Measurements from ENCODE around the gene GDPD3. TPM values are rescaled to one million over a fixed set of nuclear protein-coding genes. Genes with fewer than 3 reads are reported as not detected.

The GDPD3 gene
- total RNA-seq, 4 donors from 2014 or later, result 0.66 to 3.7 (median 2.2) TPM

GRCh38 chr16:30094541-30095165, 18.7 kb downstream of the GDPD3 start:
- DNase-seq (ENCODE audit: extremely low spot score), result no peak
- Histone ChIP-seq H3K4me3 (peak overlapping the region; percentile 71 to 93 (median 84)), H3K27ac (replicated peaks in 1 of 4) (peak overlapping the region; percentile 87 to 97 (median 94)), H3K36me3 (peaks cover 0 to 22% (median 19%) of the 10 kb centered on the region in 4 donors), H3K9me3 (peaks cover 0 to 14% (median 11%) of the 10 kb centered on the region in 4 donors), H3K4me1 (peaks cover 40 to 63% (median 57%) of the 10 kb centered on the region in 4 donors), H3K27me3 (no peaks in the 10 kb centered on the region)
- no peak for TF ChIP-seq EP300 (IDR thresholded peaks at IDR 0.05)
- TF ChIP-seq POLR2A (IDR thresholded peaks at IDR 0.05; ENCODE audit: low read depth), result no peak
- TF ChIP-seq POLR2AphosphoS5 (IDR thresholded peaks at IDR 0.05), result no peak
- no peak for TF ChIP-seq CTCF (IDR thresholded peaks at IDR 0.05)
- intact Hi-C loops (cut with DNase I), result loop anchor here (10.0 kb wide), 1 partner anchor 310 kb away; the partner anchor contains the start of gene ZNF771
- 83% methylated on average over 11 of the region's 11 CpGs for WGBS

DNA sequence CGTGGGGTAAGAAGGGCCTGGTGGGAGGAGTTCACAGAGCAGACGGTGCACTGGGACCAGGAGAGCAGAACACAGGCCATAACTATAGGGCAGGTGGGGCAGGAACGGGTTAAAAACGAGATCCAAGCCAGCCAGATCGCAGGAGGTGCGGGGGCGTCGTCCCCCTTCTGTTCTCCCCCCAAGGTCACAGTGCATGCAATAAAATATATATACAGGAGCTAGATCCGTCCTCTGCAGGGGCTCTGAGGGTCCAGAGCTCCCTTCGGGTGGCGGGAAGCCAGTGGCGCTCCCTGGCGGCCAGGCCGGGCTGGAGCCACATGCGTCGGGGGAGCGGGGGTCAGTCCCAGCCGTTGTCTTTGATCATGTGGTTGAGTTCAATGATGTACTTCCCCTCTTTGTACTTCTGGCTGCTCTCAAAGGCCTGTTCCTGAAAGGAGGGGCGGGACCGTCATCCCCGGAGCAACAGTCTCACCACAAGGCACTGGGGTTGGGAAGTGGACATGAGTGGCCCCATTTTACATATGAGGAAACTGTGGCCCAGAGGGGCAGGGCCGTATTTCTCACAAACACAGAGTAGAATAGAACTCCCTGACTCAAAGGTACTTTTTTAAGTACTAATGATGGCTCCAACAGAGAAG, 20.8 kb downstream of the GDPD3 start:
- Histone ChIP-seq H3K4me3 (peak overlapping the region; percentile 56 to 62 (median 60)), H3K36me3 (peaks cover 0 to 22% (median 19%) of the 10 kb centered on the region in 4 donors), H3K4me1 (peaks cover 40 to 63% (median 57%) of the 10 kb centered on the region in 4 donors), H3K27ac (replicated peaks in 1 of 4) (peak overlapping the region; percentile 80 to 97 (median 94)), H3K9me3 (peaks cover 0 to 8% (median 6%) of the 10 kb centered on the region in 4 donors), H3K27me3 (no peaks in the 10 kb centered on the region)
- peak; percentile 51 to 70 (median 66) for TF ChIP-seq CTCF (IDR thresholded peaks at IDR 0.05)
- TF ChIP-seq POLR2AphosphoS5 (IDR thresholded peaks at IDR 0.05), result peak; percentile 61 to 78
- no peak for TF ChIP-seq EP300 (IDR thresholded peaks at IDR 0.05)
- no peak for TF ChIP-seq POLR2A (IDR thresholded peaks at IDR 0.05; ENCODE audit: low read depth)
- intact Hi-C loops (cut with DNase I), result loop anchor here (10.0 kb wide), 1 partner anchor 312 kb away; the partner anchor contains the start of gene ZNF771
- DNase-seq (ENCODE audit: extremely low spot score), result peak; percentile 97
- 3% methylated on average over 21 of the region's 22 CpGs for WGBS

DNA sequence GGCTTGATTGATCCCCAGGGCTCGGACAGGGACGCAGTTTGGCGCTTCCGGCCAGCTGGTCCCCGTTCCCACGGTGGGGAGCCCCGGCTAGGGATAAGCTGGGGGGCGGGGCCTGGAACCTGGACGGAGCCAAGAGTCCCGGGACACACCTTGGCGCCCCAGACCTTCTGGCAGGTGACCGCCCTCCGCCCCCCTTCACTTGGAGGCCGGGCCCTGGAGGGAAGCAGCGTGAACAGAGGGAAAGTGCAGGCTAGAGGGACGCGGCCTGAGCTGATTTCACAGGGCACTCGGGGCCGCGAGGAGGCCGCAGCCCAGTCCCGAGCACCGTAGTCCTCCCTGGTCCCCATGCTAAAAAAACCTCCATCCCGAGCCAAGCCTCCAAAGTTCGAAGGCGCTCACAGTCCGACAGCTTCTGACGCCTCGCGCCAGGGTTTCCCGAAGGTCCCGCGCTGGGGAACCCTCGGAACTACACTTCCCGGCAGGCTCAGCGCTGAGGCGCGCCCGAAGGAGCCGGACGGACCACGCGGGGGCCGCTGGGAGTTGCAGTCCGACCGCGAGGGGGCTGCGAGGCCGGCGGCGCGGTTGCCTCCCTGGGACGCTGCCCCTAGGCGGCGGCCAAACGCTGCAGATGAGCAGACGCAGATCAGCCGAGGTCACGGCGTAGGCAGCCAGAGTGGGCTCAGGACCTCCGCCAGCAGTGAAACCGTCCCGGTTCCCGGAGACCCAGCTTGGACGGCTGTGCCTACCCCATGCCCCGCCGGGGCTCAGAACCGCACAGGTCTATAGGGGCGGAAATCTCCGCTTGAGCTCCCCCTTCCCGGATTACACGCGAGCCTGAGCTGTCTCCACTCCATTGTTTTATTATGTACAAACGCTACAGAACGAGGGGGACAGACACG, 21.6 kb downstream of the GDPD3 start, which contains the start of gene TBX6:
Gene TBX6, minus strand, starts transcription at position 451 of the 899 bp plus-strand sequence. CDS start 731 bp downstream, outside the sequence.
- peak; percentile 98 for DNase-seq (ENCODE audit: extremely low spot score)
- peak within 1 kb of the TSS; percentile 56 to 62 (median 60) for H3K4me3 ChIP-seq
- peaks cover 0 to under 1% (median under 1%) of the 10 kb centered on the region in 4 donors for H3K9me3 ChIP-seq
- intact Hi-C loops (cut with DNase I), result loop anchor here (10.0 kb wide), 1 partner anchor 313 kb away; the partner anchor contains the start of gene ZNF771
- TF ChIP-seq POLR2AphosphoS5 (IDR thresholded peaks at IDR 0.05), result peak; percentile 68 to 82
- no peak for TF ChIP-seq POLR2A (IDR thresholded peaks at IDR 0.05; ENCODE audit: low read depth)
- TF ChIP-seq CTCF (IDR thresholded peaks at IDR 0.05), result peak; percentile 81 to 96 (median 84)
- TF ChIP-seq EP300 (IDR thresholded peaks at IDR 0.05), result no peak
- peak within 1 kb of the TSS; percentile 80 to 97 (median 94) for H3K27ac ChIP-seq (replicated peaks in 1 of 4)
- peaks cover 0 to 22% (median 19%) of the 10 kb centered on the region in 4 donors for H3K36me3 ChIP-seq
- no peaks in the 10 kb centered on the region for H3K27me3 ChIP-seq
- peaks cover 40 to 61% (median 56%) of the 10 kb centered on the region in 4 donors for H3K4me1 ChIP-seq
- WGBS, result 0% methylated on average over 27 of the region's 76 CpGs

DNA sequence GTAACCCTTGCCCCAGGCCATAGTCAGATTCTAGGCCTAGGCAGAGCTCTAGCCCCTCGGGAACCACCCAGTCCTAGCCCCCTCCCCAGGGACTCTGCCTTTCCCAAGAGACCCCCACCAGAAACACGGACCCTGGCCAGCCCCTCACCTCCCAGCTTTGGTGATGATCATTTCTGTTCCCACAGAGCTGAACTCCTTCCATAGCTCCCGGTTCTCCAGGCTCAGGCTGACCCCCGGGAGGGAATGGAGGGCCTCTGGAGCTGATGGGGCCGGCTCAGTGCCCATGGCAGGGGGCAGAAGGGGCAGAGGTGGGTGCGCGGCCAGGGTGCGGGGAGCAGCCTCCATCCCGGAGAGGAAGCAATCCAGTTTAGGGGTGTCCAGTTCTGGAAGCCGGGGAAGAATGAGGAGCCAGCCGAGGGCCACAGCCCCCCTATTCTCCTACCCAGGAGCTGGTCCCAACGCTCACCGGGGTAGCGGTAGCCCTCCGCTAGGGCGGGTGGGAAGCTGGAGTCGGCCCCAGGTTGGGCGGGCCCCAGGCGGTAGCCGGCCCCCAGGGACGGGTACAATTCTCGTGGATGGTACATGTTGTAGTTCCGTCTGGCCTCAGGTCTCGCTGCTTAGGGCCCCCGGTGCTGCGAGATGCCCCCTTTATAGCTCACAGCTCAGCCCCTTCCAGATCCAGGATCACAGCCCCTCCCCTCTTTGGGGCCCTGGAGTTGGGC, 22.6 kb downstream of the GDPD3 start:
- Histone ChIP-seq H3K4me3 (peak overlapping the region; percentile 56 to 62 (median 60)), H3K27ac (replicated peaks in 1 of 4) (peak overlapping the region; percentile 80 to 97 (median 94)), H3K36me3 (peaks cover 0 to 22% (median 20%) of the 10 kb centered on the region in 4 donors), H3K4me1 (peaks cover 36 to 57% (median 53%) of the 10 kb centered on the region in 4 donors), H3K9me3 (no peaks in the 10 kb centered on the region), H3K27me3 (no peaks in the 10 kb centered on the region)
- WGBS, result 50% methylated on average over 13 of the region's 26 CpGs
- DNase-seq (ENCODE audit: extremely low spot score), result no peak
- intact Hi-C loops (cut with DNase I), result loop anchor here (10.0 kb wide), 1 partner anchor 314 kb away; the partner anchor contains the start of gene ZNF771
- TF ChIP-seq POLR2A (IDR thresholded peaks at IDR 0.05; ENCODE audit: low read depth) (no peak), POLR2AphosphoS5 (IDR thresholded peaks at IDR 0.05) (no peak), CTCF (IDR thresholded peaks at IDR 0.05) (no peak), EP300 (IDR thresholded peaks at IDR 0.05) (no peak)

Measured in esophagus muscularis mucosa (tissue), 4 donors.